CD4-positive, alpha-beta T cell treated with Interleukin-21 for 1 hour (primary cell): ENCODE data around the gene VARS2.
"Not testable (repeated sequence)": the region's sequence is repeated elsewhere in the genome, so short reads cannot be mapped to it uniquely, and the experiment has no call there.

ENCODE experiments used
- DNase-seq: peaks from one replicate; pipeline ENCODE4 v3.0.0-alpha.2; 2020

The VARS2 gene

GRCh38 chr6:30966154-30966553 is 52.1 kb downstream of the VARS2 start:
- no peak for DNase-seq

DNA sequence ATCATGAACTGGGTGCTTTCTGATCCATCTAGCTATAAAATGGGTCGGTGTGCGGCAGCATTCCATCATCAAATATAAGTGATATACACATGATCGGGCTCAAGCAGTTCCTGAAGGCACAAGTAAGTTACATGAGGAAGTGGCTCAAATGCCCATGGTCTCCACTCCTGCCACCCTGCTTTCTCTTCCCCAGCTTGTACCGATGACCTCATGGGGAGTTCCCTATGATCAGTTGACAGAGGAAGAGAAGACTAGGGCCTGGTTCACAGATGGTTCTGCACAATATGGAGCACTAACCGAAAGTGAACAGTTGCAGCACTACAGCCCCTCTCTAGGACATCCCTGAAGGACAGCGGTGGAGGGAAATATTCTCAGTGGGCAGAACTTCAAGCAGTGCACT is 55.1 kb downstream of the VARS2 start:
- DNase-seq = not testable (repeated sequence)

GRCh38 chr6:30970946-30971345 is 56.9 kb downstream of the VARS2 start:
- no peak for DNase-seq

DNA sequence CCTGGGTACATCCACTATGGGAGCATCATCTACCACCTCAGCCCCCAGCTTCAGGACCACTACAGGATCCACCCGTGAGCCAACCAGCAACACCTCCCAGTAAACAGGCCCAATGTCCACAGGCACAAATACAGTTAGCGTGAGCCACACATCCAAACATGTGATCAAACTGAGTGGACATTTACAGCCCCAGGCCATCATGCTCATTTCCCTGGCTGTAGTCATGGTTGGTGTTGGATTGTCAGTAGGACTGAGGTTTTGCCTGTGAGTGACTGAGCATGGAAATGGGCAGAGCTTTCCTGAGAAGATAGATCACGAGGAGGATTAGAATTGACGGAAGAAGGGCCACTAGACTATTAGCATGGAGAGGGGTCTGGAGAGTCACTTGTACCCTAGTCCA is 58.8 kb downstream of the VARS2 start:
- DNase-seq = no peak

DNA sequence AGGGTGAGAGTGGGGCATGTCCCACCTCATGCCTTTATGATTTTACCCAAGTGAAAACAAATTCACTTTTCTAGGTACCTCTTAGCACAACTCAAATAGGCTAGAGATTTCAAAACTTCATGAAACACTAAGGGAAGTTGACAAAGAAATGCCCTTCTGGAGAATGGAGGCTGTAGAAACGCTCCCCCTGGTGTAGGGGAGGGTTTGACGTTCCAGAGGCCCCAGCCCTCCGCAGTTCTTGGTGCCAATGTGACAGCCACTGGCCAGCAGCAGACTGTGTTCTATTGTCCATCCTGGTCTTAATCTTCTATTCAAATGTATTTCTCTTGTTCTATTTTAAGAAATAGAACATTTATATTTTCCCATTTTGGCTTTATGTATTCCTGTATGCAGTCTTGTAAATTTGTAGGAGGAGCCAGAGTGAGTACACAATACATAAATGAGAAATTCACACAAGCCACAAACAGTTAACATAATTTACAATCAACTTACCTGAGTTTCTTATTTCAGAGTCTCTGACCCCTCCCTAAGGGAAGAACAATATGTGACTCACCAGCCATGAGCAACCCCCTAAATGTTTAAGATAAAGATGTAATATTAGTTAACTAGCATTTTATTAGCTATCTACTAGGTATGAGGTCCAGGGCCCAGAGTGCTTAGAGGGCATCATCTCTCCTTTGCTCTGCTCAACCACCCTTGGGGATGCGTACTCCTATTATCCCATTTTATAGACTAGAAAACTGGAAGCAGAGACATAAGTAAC is 60.6 kb downstream of the VARS2 start:
- DNase-seq = no peak
